ENCODE data around the gene ZNF423.

Gene ZNF423

DNA sequence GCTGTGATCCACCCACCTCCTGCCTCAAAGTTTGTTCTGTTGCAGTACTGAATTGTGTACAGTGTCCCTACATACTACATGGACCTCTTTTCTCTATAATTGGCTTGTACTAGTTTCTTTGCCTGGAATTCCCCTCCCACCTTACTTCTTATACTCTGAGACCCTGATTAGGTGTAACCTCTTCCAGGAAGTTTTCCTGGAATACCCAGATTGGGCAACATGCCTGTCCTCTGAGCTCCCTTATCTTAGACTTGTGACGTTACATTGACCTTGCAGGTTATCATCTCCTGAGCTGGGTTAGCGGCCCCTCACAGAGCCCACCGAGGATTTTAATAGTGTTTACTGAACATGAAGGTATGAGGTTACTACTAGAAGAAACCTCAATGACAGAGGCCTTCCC is 237.0 kb downstream of the ZNF423 start:
- DNase-seq, result no peak

DNA sequence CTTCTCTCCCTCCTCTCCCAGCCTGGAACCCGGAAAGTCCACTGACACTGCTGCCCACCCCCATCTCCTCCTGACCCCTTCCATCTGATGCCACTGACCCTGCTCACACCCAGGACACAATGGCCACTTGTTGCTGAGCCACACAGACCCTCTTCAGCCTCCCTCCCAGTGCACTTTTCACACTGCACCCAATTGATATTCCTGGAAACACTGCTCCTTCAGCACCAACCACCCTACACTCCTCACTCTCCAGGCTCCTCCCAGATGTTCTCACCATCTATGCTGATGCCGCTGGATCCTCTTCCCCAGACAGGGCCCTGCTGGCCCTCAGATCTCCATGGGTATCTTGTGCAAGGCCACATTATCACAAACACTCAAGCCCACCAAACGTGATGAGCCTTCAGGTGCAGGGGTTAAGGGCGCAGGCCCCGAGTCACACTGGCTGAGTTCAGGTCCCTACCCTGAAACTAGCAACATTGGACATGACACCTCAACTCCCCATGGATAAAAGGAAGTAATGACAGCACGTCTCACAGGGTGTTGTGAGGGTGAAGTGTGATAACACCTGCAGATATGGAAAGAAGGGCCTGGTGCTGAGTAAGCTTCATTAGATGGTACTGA is 238.1 kb downstream of the ZNF423 start:
- no peak for DNase-seq

DNA sequence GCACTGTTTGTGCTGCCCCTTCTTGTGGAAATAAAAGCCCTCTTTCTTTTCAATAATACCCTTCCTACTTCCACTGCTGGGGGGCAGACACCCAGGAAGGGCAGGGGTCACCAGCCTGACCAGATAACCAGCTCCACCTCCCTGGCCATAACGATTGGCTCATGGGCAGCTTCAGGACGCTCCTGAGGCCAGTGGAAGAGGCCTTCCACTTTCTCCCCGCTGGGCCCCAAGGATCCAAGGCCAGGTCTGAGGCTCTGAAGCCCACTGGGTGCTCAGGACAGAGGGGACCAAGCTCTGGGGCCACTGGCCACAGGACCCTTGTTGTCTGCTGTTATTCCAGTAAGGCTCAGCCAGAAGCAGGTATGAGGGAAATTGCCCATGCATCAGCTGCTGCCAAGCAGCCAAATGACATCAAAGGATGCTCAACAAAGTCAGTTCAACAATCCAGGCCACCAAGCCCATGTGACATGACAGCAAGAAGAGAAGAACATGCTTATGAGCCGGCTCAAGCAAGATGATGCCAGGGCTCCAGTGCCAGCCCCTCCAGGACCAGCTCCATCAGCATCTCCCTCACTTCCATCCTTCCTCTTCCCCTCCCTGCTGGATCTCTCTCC is 238.8 kb downstream of the ZNF423 start:
- DNase-seq, result no peak

DNA sequence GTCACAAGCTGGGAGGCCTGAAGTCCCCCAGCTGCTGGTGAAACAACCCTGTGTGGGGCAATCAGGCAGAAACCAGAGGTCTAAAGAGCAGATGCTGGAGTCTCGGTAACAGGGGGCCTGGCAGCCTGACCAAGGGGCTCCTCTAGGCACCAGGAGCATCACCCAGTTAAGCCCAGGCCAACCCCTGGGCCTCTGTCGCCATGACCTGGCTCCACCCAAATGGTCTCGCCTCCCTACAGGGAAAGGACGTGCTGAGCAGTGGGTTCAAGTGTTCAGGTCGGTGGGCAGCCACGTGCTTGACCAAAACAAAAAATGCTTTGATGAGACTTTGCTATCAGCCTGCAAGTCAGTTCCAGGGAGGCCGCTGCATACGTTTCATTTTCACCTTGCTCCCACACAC is 240.3 kb downstream of the ZNF423 start:
- no peak for DNase-seq

DNA sequence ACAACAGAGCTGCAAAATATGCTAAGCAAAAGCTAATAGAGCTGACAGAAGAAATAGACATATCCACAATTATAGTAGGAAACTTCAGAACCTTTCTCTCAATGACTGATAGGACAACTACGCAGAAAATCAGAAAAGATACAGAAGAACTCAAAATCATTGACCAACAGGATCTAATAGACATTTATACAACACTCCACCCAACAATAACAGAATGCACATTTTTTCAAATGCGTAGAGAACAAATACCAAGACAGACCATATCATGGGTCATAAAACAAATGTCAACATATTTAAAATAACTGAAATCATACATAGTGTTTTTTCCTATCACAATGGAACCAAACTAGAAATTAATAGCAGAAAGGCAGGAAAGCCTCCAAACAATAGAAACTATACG is 244.9 kb downstream of the ZNF423 start:
- no peak for DNase-seq

DNA sequence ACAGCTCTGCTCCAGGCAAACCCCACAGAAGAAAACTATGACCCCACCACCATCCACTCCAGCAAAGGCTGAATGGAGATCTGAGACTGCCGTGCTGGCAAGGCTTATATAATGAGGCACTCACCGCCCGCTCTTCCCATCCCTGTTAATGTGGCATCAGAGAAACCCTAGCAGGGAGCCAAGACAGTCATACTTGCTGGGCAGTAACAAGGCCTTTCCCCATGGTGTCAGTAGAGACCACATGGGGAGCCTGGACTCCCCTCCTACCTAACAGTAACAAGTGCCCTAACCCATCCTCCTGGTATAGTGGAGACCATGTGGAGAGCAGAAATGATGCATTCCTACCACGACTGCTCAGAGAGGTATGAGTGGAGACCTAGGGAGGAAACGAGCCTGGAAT is 247.1 kb downstream of the ZNF423 start:
- DNase-seq, result no peak

DNA sequence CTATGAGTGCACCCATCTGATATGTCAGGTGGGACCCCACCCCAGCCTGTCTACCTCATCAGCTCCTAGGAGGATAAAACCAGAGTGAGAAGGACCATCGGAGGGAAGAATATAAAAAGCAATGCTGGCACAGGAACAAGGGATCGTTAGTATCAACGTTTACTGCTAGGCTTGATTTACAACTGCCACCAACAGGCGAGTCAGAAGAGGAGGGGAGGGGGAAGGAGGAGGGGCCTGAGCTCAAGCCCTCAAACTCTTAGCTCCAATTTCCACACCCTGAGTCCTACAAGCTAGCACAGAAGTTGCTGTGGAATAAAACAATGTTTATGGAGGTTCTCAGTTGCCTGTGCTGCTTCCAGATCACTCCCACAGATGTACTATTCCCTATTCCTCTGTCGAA is 247.8 kb downstream of the ZNF423 start:
- DNase-seq, result no peak

DNA sequence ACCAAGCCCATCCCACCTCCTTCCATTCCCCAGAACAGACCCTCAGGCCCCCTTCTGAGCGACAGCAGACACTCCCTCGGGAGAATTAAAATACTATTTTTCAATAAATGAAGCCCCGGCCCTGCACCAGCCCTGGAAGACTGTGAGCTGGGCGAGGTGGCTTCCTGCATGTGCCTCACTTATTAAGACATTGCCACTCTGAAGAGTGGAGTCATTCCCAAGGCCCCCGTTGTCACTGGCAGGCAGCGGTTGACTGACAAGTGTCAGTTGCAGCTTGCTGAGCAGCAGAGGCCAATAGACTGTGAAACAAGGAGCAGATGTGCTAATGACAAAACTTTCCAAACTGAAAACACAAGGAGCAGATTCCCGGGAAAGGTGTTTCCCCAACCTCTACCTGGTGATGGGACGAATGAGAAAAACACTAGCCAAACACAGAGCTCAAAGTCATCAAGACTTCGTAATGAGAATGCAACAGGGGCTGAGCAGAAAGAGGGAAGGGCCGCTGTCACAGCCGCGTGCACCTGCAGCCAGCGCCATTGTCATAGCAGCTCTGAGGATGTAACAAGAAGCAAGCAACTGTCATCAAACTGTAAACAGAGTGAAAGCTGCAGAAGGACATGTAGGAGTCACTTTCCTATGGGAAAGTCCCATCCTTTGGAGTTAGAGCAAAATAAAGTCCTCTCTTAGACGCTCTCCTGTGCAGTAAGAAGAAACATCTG is 250.2 kb downstream of the ZNF423 start:
- DNase-seq, result no peak

DNA sequence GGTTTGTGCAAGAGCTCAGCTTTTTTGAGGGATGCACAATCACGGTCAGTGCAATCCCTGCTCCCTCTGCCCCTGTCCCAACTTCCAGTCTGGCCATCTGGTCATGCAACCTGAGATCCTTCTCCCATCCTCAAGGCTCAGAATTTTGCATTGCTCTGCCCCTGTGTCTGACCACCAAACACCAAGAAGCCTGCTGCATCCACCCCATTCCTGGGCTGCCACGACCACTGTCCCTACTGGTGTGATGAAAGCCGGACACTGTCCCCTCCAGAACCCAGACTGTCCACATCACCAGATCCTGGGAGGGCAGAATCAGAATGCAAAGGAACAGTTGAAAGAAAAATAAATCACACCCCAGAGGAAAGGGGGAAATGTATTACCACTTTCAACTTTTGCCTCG is 251.3 kb downstream of the ZNF423 start:
- no peak for DNase-seq

DNA sequence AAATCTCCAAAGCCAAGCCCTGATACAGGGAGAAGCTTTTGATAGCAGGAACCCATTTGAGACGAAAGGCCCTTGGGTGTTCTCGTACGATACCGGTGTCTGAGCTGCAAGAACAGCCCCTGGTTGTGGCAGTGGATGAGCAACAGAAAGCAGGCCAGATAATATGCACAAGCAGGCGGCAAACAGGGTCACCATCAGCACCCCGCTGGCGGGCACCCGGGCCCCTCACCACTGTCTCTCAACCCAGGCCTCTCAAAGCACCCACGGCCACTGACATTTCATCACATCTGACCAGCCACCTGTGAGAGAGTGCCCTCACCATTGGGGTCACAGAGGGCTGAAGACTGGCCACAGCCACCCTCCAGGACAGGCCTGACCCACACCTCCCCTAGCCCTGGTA is 252.0 kb downstream of the ZNF423 start:
- DNase-seq, result no peak

DNA sequence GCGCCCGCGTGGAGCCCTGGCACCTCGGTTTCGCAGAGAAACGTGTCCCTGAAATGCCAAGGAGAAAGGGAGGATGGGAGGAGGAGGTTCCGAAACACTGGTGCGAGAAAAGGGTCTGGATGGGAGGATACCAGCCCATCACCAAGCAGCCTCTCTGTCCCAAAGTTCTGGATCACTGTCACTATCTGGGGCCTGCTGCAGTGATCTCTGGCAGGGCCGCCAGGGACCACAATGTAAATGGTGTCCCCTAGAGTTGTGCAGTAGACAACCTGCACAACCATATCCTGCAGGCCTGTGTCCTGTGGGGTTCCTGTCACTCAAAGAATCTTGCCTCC is 253.0 kb downstream of the ZNF423 start:
- DNase-seq, result no peak

DNA sequence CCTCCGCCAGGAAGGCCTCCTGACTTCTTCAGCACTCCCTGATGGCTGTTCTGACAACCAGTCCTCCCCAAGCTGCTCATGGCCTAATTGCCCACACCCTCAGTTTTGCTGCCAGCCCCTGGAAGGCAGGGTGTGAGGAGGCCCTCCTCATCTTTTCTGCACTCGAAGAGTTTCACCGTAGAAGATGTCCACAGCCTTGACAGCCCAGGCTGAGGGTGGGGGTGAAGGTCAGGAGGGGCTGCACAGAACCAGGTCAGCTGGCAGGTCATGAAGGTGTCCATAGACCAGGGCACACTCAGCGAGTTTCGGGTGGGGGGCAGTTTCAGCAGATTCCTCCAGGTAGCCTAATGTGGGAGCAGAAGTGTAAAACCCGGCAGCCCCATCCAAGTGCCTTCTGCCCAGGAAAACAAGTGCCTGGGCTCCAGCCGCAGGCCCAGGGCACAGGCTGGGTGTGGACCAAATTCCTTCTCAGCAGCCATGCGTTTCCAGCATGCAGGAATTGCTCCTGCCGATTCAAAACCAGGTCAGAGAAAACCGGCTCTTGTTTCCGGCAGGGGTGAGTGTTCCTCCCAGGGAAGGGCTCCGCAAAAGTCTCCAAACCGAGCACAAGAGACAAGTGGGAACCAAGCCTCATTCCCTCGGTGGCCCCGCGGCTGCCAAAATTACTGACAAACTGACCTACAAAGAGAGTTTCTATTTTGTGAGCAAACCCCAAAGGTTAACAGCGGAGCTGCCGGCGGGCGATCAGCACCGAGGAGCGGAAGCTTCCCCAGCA is 253.5 kb downstream of the ZNF423 start:
- DNase-seq, result no peak

DNA sequence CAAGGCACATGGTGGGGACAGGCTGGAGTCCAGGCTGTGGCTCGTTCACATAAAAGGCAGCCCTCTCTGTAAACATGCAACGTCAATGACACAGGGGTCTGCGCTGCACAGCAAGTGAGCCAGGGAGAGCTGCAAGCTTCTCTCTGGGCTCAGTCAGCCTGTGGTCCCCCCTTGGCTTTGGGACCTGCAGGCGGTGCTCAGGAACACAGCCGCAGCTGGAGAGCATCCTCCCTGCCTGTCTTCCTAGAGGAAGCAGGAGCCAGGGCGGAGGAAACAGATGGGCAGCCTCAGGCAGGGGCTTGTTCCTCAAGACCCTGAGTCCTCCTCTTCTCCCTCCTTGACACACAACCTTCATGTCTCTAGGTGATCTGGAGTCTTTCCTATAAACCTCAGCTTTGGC is 254.3 kb downstream of the ZNF423 start:
- no peak for DNase-seq

DNA sequence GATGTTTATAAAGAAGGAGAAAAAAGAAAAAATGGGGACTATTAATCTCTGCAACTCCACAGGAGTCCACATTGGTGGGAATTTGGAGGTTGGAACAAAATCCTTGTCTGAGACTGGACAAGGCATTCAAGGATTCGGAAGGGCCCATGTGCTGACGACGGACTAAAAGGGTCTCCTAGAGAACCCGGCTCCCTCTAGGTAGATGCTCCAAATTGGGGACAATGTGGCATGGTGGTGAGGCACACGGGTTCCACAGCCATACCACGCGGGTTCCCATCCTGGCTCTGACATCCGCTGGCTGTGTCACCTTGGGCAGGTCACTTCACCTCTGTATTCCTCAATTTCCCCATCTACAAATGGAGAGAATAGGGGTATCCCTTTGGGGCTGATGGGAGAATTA is 254.9 kb downstream of the ZNF423 start:
- DNase-seq, result no peak

DNA sequence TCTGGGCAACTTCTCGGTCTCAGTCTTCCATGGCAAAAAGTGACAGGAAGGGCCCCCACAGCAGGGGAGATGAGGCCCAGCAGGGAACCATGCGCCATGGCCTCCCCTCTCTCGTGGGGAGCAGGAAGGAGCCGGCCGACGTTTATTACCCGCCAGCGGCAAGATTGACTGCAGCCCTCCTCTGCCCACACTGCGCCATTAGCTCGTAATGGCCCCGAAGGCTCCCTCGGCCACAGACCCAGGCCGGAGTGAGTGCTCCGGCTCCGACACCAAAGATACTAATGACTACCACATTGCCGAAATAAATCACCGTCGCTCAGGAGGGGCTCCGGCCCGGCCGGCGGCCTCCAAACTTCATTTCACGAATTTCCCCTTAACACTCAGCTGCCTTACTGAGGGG is 255.4 kb downstream of the ZNF423 start:
- DNase-seq, result no peak

DNA sequence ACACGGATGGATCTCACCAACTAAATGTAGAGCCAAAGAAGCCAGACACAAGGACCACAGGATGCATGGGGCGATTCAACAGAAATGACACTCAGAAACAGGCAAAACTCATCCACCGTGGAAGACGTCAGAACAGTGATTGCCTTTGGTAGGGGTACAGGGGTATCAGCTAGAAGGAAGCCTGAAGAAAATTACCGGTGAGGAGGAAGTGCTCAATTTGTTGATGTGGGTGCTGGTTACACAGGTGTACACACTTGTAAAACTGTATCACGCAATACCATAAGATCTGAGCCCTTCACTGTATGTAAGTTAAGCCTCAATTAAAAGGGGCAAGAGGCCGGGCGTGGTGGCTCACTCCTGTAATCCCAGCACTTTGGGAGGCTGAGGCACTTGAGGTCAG is 256.2 kb downstream of the ZNF423 start:
- no peak for DNase-seq

DNA sequence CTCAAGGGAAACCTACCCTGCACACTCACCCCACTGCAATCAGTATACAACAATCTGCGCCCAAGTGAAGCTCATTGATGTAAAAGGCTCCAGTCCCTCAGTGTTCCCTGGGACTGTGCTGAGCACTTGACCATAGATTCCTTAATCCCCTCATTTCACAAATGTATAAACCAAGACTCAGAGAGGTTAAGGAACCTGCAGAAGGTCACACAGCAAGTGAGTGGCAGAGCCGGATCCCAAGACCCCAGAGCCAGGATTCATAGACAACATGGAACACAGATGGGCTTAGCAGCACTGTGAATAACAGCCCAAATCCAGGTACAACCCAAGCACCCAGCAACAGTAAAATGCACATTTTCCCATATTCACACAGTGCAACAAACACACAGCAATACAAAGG is 256.6 kb downstream of the ZNF423 start:
- no peak for DNase-seq

DNA sequence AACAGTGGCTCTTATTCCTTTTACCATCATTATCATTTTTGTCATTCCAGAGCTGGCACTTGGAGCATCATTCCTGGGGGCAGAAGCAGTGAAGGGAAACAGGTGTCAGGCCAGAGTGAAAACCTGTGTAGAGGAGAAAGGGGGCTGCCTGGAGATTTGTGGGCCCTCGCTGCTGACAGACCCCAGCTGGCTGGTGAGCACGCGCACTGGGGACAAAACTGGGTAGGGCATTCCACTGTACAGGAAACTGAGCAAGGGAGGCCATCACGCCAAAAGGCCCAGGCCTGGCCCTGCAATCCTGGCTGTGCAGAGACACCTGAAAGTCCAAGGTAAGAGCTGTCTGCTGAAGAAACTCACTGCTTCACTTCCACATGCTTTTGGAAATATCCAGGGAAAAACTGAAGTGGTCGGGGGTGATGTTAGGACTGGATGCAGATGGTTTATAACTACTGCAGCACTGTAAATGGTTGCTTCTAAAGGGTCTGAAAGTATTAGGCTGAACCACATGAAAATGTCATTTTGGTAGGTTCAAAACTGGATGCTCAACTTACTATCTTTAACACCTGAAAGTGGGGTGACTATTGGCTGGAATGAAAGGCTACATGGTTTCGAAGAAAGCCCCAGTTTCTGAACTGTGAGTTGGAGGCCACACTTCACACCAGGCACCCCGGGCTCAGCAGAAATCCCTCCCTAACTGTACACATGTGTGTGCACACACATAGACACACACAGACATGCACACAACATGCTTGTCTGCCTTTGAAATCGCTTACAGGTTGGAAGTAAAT is 257.3 kb downstream of the ZNF423 start:
- no peak for DNase-seq

DNA sequence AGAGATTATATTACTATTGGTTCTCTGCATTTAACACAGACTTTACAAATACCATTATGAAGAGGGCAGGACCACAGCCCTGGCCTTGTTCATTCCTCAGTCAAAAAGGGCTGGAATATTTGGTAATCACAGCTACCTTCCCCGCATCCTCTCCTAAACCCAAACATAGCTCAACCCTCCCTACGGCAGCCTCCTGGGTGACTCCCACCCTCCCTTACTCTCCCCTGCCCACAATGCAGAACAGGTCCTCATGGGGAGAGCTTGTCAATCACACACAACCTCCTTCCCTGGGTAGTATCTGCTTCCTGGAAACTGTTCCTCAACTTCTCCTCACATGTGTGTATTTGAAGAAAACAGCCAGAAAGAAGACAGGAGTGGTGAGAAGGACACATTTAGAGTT is 258.1 kb downstream of the ZNF423 start:
- no peak for DNase-seq

DNA sequence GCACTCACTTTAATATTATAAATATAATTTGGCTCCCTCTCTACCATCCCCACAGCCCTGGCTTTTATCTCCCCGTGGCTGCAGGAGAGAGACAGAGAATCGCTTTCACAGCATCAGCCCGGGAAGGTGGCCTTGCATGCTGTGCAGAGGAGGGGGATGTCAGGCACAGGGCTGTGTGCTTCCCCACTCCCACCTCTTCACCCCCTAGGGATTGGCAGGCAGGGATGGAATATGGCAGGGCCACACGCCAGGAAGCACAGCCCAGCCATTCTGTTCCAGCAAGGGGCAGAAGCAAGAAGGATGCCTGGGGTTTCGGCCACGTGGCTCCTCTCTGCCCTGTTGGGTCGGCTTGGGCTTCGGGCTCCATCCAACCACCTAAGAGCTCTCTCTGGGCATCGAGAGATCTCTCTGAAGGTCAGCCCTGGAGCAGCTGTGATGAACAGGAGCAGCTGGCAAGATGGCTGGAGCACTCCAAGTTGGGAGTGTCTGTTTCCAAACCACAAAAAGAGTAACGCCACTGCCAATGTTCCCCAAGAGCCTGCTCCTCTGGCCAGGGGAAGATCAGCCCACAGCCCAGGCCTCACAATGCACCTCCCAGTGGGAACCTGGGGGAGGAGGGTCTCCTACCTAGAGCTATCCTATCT is 259.1 kb downstream of the ZNF423 start:
- DNase-seq, result no peak

DNA sequence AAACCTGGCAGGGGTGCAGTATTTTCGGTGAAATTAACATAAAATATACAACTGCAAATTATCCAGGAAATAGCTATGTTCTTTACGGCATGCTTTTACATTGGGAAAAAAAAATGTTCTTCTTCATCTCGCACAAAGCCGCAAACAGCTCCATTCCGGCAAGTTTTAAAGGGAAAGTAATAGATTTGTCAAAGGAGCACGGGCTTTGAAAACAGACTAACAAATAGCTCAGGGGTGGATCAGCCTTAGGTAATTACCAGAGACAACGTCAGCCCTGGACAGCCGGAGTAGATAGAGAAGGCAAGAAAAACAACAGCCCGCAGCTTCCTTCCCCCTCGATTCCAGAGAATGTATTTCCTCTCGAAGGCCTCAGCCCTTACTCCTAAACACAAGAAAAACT is 259.8 kb downstream of the ZNF423 start:
- DNase-seq, result no peak

DNA sequence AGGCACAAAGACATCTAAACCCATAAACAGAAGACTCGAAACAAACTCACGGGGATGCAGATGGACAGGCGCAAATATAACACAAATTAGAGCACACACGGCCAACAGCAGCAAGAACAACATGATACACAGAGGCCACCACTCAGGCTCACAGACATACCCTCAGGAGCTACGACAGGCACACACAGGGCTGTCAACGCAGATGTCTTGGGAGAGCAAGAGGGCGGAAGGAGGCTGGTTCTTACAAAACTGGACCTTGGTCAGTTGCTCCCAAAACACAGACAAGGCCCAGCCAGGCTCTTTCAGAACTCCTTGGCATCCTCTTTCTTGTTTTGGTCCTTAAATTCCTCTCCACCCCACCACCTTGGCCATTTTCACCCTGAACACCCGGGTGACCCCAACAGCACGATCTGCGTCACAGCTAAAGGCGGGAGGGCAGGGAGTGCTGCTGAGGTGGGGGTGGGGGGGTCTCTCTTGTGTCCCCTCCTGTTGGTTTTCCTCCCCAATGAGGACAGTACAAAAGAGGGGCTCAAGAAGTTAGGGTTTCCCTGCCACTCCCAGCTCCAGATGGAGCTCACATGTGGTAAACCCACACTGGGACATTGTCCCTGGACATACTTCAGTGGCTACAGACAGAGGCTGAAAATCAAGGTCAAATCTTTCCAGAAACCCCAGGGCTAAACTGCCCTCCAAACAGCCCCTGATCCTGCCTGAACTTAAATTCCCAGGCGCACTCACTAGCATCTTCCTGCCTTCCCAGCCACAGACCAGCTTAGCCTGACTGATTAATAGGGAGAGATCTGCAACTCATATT is 261.0 kb downstream of the ZNF423 start:
- DNase-seq, result no peak

Data from hippocampal formation (tissue), 2 donors.